ENCODE measurements around the gene N4BP2L2. TPM values are rescaled to one million over a fixed set of nuclear protein-coding genes. Genes with fewer than 3 reads are reported as not detected.

The N4BP2L2 gene
- total RNA-seq, 1 experiment from 2014 or later: 61.4 TPM

DNA sequence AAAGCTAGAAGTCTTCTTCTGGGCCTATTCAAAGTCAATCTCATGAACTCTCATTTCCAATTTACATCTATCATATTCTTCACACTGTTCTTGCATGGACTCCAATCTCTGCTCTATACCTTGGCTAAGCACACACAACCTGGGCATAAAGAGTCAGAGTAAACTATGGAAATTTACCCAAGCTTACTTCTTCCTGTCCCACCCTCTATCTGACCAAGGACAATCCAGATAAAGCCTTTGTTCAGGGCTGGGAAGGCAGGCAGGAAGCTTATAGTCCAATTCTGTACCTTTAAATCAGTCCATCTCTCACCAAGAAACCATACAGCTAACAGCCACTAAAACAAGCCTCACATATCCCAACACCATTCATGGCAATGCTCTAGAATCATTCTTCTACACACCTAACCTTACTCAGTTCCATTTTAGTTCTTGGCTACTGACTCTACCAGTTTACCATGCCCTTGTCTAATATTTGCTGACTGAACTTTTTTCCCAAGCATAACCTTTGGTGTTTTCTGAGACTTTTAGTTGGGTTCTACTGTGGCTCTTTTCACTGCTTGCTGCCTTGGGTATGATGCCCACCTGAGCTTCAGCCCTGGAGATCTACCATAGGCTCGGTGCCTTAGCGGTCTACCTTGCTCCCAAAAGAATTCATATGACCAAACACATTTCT lies 38.9 kb downstream of the N4BP2L2 start:
- Histone ChIP-seq H3K56ac (ENCODE audit: insufficient read length, low read depth, low read length) (no peak overlapping the region), H4K91ac (ENCODE audit: insufficient read length, low read depth, low read length) (no peak overlapping the region), H2BK120ac (ENCODE audit: low read depth, low read length, poor library complexity, severe bottlenecking) (no peak overlapping the region), H3K9ac (ENCODE audit: extremely low read depth, insufficient read length, low read length) (no peak overlapping the region), H3K4me1 (ENCODE audit: insufficient read depth, low read length) (no peaks in the 10 kb centered on the region), H3K4ac (ENCODE audit: low read depth, low read length) (no peak overlapping the region), H4K8ac (replicated peaks; ENCODE audit: insufficient read length, low read depth, low read length) (no peak overlapping the region), H3K79me2 (ENCODE audit: insufficient read depth, low read length) (no peaks in the 10 kb centered on the region), H3K79me1 (ENCODE audit: insufficient read depth, low read depth, low read length, poor library complexity, severe bottlenecking) (no peaks in the 10 kb centered on the region), H3K18ac (ENCODE audit: insufficient read length, low read depth, low read length) (no peak overlapping the region), H2AK5ac (ENCODE audit: insufficient read length, low read length) (no peak overlapping the region), H3T11ph (ENCODE audit: low read length) (no peak overlapping the region), H3K4me2 (ENCODE audit: insufficient read depth, insufficient read length, low read length) (no peak overlapping the region), H3K9me3 (ENCODE audit: control insufficient read depth, low read depth, low read length) (no peaks in the 10 kb centered on the region), H2AFZ (ENCODE audit: low read length) (no peak overlapping the region), H3K27me3 (ENCODE audit: insufficient read depth, low read length) (no peaks in the 10 kb centered on the region), H4K5ac (ENCODE audit: insufficient read length, low read depth, low read length) (no peak overlapping the region), H3K23ac (ENCODE audit: insufficient read length, low read depth, low read length) (no peak overlapping the region), H2BK12ac (ENCODE audit: insufficient read length, low read depth, low read length) (no peak overlapping the region), H2BK20ac (ENCODE audit: low read depth, low read length, poor library complexity, severe bottlenecking) (no peak overlapping the region), H3K27ac (ENCODE audit: insufficient read length, low read depth, low read length) (no peak overlapping the region), H2BK15ac (ENCODE audit: low read depth, low read length) (no peak overlapping the region), H3K23me2 (ENCODE audit: insufficient read length, low read depth, low read length, poor library complexity, severe bottlenecking) (no peaks in the 10 kb centered on the region), H4K20me1 (ENCODE audit: control insufficient read depth, insufficient read depth, insufficient read length) (no peaks in the 10 kb centered on the region), H2BK5ac (ENCODE audit: insufficient read length, low read length) (no peak overlapping the region), H3K14ac (ENCODE audit: insufficient read depth, low read length) (no peak overlapping the region)
- H3K27me3 Mint-ChIP-seq (ENCODE audit: low read depth): no peaks in the 10 kb centered on the region
- H3K27ac Mint-ChIP-seq: no peak overlapping the region
- TF ChIP-seq, protein P1, sequence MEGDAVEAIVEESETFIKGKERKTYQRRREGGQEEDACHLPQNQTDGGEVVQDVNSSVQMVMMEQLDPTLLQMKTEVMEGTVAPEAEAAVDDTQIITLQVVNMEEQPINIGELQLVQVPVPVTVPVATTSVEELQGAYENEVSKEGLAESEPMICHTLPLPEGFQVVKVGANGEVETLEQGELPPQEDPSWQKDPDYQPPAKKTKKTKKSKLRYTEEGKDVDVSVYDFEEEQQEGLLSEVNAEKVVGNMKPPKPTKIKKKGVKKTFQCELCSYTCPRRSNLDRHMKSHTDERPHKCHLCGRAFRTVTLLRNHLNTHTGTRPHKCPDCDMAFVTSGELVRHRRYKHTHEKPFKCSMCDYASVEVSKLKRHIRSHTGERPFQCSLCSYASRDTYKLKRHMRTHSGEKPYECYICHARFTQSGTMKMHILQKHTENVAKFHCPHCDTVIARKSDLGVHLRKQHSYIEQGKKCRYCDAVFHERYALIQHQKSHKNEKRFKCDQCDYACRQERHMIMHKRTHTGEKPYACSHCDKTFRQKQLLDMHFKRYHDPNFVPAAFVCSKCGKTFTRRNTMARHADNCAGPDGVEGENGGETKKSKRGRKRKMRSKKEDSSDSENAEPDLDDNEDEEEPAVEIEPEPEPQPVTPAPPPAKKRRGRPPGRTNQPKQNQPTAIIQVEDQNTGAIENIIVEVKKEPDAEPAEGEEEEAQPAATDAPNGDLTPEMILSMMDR (conservative IDR thresholded peaks at IDR 0.05): no peak
- H3K4me1 Mint-ChIP-seq: peaks cover 12 to 16% of the 10 kb centered on the region in 2 experiments
- 0 out of 7 replicates have a peak, but pooled peaks cover 0 to 4% (median 0%) of the 10 kb centered on the region in 3 experiments for H3K36me3 Mint-ChIP-seq (ENCODE audit: insufficient read depth in 1 of 3, low read depth in 3 of 3)
- no CpG with 5 or more reads among the region's 2 CpGs for WGBS (ENCODE audit: extremely low coverage, insufficient read length, low lambda C conversion rate)
- no peak overlapping the region for H3K4me3 Mint-ChIP-seq
- H3K9me3 Mint-ChIP-seq: no peaks in the 10 kb centered on the region
- DNase-seq: no peak
